PFSK-1 (cell line): ENCODE results near the gene GJD2.

Source experiments
- FOXP2 ChIP-seq: optimal IDR thresholded peaks from 2 replicates; pipeline ENCODE3; 2011; ENCODE audit warnings: borderline replicate concordance, control low read depth, inconsistent platforms; ENCODE audit not compliant: insufficient read depth; ENCODE audit errors: extremely low read length, extremely low read depth
- POLR2AphosphoS5 ChIP-seq: IDR thresholded peaks from 2 replicates; pipeline ENCODE4 v1.6.1; 2012; ENCODE audit warnings: low read depth, mild to moderate bottlenecking, control low read depth, low read length, moderate library complexity
- SIN3A ChIP-seq: IDR thresholded peaks from 2 replicates; pipeline ENCODE4 v1.6.1; 2012; ENCODE audit warnings: mild to moderate bottlenecking, low read length, moderate library complexity, borderline replicate concordance; ENCODE audit not compliant: insufficient read depth
- TAF1 ChIP-seq: IDR thresholded peaks from 2 replicates; pipeline ENCODE4 v1.6.1; 2012; ENCODE audit warnings: low read length, control low read depth, borderline replicate concordance; ENCODE audit not compliant: insufficient read depth

- TF ChIP-seq TAF1 = no peak
- no peak for TF ChIP-seq FOXP2
- no peak for TF ChIP-seq SIN3A
- no peak for TF ChIP-seq POLR2AphosphoS5
Measured at GRCh38 chr15:34782901-34783300, 28.1 kb upstream of the GJD2 start.
